IPS-18c (cell line): ENCODE results near the gene SEC11C.
"Not testable (repeated sequence)": the region's sequence is repeated elsewhere in the genome, so short reads cannot be mapped to it uniquely, and the experiment has no call there.

Source experiments
- H3K4me3 ChIP-seq: 2 replicates; pipeline ENCODE4 v1.7.0; 2013; ENCODE audit warnings: low read depth, mild to moderate bottlenecking, low read length, moderate library complexity; ENCODE audit not compliant: insufficient read depth
- H3K9me3 ChIP-seq: one replicate; pipeline ENCODE4 v1.6.1; 2013; ENCODE audit warnings: mild to moderate bottlenecking, low read length, moderate library complexity; ENCODE audit not compliant: control insufficient read depth, insufficient read depth

SEC11C gene

GRCh38 chr18:59141294-59142068 lies 1.8 kb downstream of the SEC11C start:
- Histone ChIP-seq H3K9me3 (no peaks in the 10 kb centered on the region), H3K4me3 (no peak overlapping the region)

DNA sequence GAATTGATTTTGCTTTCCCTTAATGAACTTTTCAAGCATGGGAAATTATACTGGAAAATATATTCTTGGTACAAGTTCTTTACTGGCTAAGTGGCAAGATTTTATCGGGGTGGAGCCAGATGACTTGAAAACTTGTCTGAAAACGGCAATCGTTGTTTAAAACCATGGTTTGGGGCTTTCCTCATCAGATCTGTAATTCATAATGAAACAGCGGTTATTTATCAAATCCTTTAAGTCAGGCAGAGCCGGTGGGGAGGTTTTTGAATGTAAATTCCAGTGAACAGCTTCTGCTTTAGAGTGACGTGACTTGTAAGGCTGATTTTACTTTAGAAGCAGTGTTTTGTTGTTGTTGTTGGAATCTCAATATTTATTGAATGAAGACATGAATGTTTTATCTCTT lies 2.6 kb downstream of the SEC11C start:
- H3K9me3 ChIP-seq: no peaks in the 10 kb centered on the region
- no peak overlapping the region for H3K4me3 ChIP-seq

- not testable (repeated sequence) for H3K4me3 ChIP-seq, H3K9me3 ChIP-seq
Observed at GRCh38 chr18:59142800-59143416, 3.2 kb downstream of the SEC11C start.

- no peaks in the 10 kb centered on the region for H3K9me3 ChIP-seq
- H3K4me3 ChIP-seq: no peak overlapping the region
Observed at GRCh38 chr18:59143441-59143840, 3.8 kb downstream of the SEC11C start.

GRCh38 chr18:59144483-59144882 lies 4.8 kb downstream of the SEC11C start:
- no peaks in the 10 kb centered on the region for H3K9me3 ChIP-seq
- no peak overlapping the region for H3K4me3 ChIP-seq

- H3K9me3 ChIP-seq: no peaks in the 10 kb centered on the region
- H3K4me3 ChIP-seq: no peak overlapping the region
Observed at GRCh38 chr18:59145055-59145454, 5.4 kb downstream of the SEC11C start.

DNA sequence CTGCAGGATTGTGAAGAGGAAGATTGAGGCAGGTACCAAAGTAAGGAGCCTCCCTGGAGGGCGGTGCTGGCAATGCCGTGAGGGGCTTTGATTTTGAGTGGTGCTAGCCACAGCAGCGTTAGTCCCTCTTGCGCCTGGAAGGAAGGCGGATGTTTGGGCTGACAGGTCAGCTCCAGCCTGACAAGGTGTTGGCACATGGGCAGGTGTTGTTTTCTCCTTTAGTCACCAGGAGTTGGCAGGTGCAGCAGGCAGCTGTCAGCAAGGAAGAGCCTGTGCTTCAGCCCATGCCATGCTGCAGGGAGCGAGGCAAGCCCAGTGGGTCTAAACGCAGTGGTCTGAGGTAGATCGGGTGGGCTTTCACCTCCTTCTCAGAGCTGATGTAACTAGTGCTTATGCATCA lies 8.5 kb downstream of the SEC11C start:
- H3K4me3 ChIP-seq: no peak overlapping the region
- no peaks in the 10 kb centered on the region for H3K9me3 ChIP-seq

GRCh38 chr18:59149007-59149406 lies 9.3 kb downstream of the SEC11C start:
- no peaks in the 10 kb centered on the region for H3K9me3 ChIP-seq

GRCh38 chr18:59149416-59149815 lies 9.7 kb downstream of the SEC11C start:
- no peaks in the 10 kb centered on the region for H3K9me3 ChIP-seq
- no peak overlapping the region for H3K4me3 ChIP-seq

More at GRCh38 chr18:59149007-59149406, 9.3 kb downstream of the SEC11C start:
- H3K4me3 ChIP-seq: no peak overlapping the region

DNA sequence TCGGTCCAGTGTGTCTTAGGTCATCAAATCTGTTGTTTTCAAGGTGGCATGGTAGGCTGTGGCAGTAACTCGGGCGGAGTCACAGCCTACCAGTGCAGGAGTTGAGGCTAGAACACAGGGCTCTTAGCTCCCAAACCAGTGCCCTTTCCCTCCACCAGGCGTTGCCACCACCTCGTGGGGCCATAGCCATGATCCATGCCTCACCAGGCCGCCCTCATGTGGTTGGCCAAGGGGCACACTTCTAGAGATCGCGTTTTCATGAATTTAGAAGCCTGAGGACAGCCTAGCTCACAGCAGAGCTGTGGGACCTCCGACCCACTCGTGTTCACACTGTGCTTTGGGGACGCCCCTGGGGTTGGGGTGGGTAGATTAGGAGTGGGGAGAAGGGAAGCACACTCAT lies 10.6 kb downstream of the SEC11C start:
- Histone ChIP-seq H3K9me3 (no peaks in the 10 kb centered on the region), H3K4me3 (no peak overlapping the region)

DNA sequence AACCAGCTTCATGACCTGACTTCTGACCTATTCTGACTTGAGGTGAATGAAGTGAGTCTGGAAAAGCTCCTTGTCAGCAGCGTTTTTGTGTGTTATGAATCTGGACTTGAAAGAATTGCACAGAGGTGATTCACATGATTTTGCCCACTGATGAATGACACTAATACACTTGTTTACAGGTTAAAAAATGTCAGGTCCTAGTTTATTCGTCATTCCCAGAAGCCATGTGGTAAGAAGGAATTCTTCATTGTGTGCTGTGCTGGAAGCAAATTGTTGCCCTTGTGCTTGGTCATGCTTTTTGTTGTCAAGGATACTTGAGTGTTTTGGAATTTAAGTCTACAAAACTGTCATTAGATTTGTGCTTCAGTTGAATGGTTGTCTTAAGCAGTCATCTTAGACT lies 15.5 kb downstream of the SEC11C start:
- Histone ChIP-seq H3K9me3 (no peaks in the 10 kb centered on the region), H3K4me3 (no peak overlapping the region)

DNA sequence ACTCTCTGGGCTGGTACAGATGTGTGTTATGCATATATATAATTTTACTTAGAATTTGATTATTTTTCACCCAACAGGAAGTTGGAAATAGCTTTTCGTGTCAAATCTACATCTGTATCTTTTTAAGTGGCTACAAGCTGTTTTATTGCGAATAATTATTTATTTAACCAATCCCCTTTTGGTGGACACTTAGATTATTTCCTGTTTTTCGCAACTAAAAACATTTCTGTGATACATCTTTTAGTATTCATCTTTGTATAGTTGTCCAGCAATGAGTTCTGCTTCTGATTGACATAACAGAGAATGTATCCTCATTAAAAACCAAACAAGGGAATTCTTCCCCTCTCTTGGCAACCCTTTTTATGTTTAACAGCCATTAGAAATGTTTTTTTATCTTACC lies 16.6 kb downstream of the SEC11C start:
- Histone ChIP-seq H3K4me3 (no peak overlapping the region), H3K9me3 (no peaks in the 10 kb centered on the region)

DNA sequence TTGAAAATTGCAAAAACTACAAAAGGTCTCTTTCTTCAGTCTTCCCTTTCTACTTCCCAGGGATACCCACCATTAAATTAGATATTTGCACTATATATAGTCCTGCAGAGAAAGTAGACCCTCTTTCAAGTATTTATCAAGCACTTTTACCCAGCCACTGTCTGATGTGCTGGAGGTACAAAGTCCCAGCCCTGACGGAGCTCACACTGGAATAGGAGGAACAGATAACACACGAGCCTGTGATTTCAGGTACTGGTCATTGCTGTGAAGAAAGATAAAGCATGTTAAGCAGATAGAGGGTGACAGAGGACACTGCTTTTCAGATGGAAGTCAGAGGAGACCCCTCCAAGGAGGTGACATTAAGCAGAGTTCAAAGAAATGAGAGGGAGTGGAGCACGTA lies 19.6 kb downstream of the SEC11C start:
- Histone ChIP-seq H3K9me3 (no peaks in the 10 kb centered on the region), H3K4me3 (no peak overlapping the region)

GRCh38 chr18:59159986-59160385 lies 20.3 kb downstream of the SEC11C start:
- H3K9me3 ChIP-seq: no peaks in the 10 kb centered on the region
- H3K4me3 ChIP-seq: no peak overlapping the region

DNA sequence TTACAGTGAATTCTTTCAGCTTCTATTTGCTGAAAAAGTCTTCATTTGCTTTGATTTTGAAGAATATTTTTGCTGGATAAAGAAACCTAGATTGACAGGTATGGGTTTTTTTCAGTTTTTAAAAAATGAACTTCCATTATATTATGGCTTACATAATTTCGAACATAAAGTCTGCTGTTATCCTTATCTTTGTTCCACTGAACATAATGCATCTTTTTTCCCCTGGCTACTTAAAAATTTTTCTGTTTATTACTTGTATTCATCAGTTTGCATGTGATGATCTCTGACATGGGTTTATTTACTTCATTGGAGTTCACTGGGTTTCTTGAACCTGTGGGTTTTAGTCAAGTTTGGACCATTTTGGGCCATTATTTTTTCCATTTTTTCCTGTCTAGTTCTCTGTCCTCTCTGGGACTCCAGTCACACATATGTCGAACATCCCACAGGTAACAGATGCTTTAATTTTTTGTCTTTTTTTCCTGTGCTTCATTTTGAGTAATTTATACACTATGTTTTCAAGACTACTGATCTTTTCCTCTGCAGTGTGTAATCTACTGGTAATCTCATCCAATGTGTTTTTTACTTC lies 33.1 kb downstream of the SEC11C start:
- H3K9me3 ChIP-seq: no peaks in the 10 kb centered on the region
- no peak overlapping the region for H3K4me3 ChIP-seq

GRCh38 chr18:59177485-59177884 lies 37.8 kb downstream of the SEC11C start:
- Histone ChIP-seq H3K9me3 (peaks cover 2% of the 10 kb centered on the region), H3K4me3 (no peak overlapping the region)

- H3K4me3 ChIP-seq: no peak overlapping the region
- H3K9me3 ChIP-seq: peaks cover 2% of the 10 kb centered on the region
Observed at GRCh38 chr18:59180150-59180845, 40.6 kb downstream of the SEC11C start.

GRCh38 chr18:59182673-59183072 lies 43.0 kb downstream of the SEC11C start:
- H3K4me3 ChIP-seq: no peak overlapping the region

More at GRCh38 chr18:59182673-59183072, 43.0 kb downstream of the SEC11C start:
- peaks cover 2% of the 10 kb centered on the region for H3K9me3 ChIP-seq
